ENCODE measurements around the gene C9orf72.
A peak's percentile ranks its signal among the peaks of the same experiment; 100 is the strongest.
"Not testable (repeated sequence)": the region's sequence is repeated elsewhere in the genome, so short reads cannot be mapped to it uniquely, and the experiment has no call there.

Gene C9orf72, protein sequence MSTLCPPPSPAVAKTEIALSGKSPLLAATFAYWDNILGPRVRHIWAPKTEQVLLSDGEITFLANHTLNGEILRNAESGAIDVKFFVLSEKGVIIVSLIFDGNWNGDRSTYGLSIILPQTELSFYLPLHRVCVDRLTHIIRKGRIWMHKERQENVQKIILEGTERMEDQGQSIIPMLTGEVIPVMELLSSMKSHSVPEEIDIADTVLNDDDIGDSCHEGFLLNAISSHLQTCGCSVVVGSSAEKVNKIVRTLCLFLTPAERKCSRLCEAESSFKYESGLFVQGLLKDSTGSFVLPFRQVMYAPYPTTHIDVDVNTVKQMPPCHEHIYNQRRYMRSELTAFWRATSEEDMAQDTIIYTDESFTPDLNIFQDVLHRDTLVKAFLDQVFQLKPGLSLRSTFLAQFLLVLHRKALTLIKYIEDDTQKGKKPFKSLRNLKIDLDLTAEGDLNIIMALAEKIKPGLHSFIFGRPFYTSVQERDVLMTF

DNA sequence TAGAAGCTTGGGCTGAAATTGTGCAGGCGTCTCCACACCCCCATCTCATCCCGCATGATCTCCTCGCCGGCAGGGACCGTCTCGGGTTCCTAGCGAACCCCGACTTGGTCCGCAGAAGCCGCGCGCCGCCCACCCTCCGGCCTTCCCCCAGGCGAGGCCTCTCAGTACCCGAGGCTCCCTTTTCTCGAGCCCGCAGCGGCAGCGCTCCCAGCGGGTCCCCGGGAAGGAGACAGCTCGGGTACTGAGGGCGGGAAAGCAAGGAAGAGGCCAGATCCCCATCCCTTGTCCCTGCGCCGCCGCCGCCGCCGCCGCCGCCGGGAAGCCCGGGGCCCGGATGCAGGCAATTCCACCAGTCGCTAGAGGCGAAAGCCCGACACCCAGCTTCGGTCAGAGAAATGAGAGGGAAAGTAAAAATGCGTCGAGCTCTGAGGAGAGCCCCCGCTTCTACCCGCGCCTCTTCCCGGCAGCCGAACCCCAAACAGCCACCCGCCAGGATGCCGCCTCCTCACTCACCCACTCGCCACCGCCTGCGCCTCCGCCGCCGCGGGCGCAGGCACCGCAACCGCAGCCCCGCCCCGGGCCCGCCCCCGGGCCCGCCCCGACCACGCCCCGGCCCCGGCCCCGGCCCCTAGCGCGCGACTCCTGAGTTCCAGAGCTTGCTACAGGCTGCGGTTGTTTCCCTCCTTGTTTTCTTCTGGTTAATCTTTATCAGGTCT, at the start of gene C9orf72:
Gene C9orf72 (minus strand): TSS at position 564 of the 716 bp plus-strand sequence. CDS start 6,361 bp downstream, outside the sequence.
- DNase-seq (ENCODE audit: low read depth, low spot score) = peak; percentile 16

- DNase-seq (ENCODE audit: low read depth, low spot score) = no peak
Observed at GRCh38 chr9:27622693-27623340, 49.5 kb upstream of the C9orf72 start.

GRCh38 chr9:27619743-27620142, 46.5 kb upstream of the C9orf72 start:
- no peak for DNase-seq (ENCODE audit: low read depth, low spot score)

- no peak for DNase-seq (ENCODE audit: low read depth, low spot score)
Observed at GRCh38 chr9:27618066-27618465, 44.8 kb upstream of the C9orf72 start.

- DNase-seq (ENCODE audit: low read depth, low spot score) = no peak
Observed at GRCh38 chr9:27614551-27614950, 41.3 kb upstream of the C9orf72 start.

DNA sequence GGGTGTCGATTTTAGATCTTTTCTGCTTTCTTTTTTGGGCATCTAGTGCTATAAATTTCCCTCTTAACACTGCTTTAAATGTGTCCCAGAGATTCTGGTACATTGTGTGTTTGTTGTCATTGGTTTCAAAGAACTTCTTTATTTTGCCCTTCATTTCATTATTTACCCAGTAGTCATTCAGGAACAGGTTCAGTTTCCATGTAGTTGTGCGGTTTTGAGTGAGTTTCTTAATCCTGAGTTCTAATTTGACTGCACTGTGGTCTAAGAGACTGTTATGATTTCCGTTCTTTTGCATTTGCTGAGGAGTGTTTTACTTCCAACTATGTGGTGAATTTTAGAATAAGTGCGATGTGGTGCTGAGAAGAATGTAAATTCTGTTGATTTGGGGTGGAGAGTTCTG, 38.8 kb upstream of the C9orf72 start:
- DNase-seq (ENCODE audit: low read depth, low spot score) = not testable (repeated sequence)

DNA sequence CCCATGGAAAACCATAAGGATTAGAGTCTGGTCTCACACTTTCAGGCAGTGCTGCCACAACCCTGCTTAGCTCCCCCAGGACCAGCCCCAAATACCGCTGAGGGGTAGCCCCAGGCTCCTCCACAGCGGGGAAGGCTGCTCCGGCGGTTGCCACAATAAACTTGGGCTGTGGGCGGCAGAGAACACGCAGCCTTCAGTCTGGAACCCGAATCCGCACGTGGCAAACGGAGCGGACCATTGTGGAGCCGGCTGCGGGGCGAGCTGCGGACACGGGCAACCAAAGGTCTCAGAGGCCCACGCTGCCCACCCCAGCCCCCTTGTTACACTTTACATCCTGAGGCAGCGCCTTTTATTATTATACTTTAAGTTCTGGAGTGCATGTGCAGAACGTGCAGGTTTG, 37.3 kb upstream of the C9orf72 start:
- no peak for DNase-seq (ENCODE audit: low read depth, low spot score)

DNA sequence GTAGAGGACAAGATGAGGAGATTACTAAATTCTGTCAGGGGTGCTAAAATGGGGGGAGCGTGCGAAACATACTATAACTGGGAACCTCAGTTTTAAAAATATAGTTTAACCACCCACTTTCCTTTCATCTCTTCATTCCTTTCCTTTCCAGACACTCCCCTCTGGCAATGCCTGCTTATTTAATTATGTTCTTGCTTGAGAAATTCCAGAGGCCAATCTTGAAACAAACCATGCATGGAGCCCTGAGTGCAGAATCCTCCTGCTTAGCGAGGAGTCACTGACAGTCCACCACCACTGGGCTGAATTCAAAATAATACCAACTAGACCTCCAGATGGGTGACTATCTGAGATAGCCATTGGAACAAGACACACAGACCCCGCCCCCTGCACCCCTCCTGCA, 29.7 kb upstream of the C9orf72 start:
- DNase-seq (ENCODE audit: low read depth, low spot score) = no peak

GRCh38 chr9:27602142-27602861, 29.0 kb upstream of the C9orf72 start:
- no peak for DNase-seq (ENCODE audit: low read depth, low spot score)

DNA sequence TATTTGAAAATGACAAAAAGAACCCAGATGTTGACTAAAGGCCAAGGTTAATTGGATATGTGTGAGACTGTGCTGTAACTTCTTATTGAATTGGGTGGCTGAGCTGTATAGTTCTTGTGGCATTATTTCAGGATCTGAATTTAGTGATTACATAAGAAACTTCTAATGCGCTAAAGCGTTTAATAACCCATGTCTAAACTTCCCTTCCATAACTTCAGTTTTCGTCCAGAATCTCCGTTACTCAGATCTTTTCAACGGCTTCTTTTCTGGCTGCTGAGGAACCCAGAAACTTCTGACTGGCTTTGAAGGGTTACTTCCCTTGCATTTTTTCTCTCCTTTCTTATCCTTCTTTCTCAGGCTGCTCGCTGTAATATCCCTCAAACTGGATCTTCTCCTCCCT, 28.1 kb upstream of the C9orf72 start:
- no peak for DNase-seq (ENCODE audit: low read depth, low spot score)

- DNase-seq (ENCODE audit: low read depth, low spot score) = no peak
Observed at GRCh38 chr9:27600256-27600655, 27.0 kb upstream of the C9orf72 start.

GRCh38 chr9:27599870-27600238, 26.6 kb upstream of the C9orf72 start:
- DNase-seq (ENCODE audit: low read depth, low spot score) = no peak

GRCh38 chr9:27599102-27599869, 26.0 kb upstream of the C9orf72 start:
- no peak for DNase-seq (ENCODE audit: low read depth, low spot score)

DNA sequence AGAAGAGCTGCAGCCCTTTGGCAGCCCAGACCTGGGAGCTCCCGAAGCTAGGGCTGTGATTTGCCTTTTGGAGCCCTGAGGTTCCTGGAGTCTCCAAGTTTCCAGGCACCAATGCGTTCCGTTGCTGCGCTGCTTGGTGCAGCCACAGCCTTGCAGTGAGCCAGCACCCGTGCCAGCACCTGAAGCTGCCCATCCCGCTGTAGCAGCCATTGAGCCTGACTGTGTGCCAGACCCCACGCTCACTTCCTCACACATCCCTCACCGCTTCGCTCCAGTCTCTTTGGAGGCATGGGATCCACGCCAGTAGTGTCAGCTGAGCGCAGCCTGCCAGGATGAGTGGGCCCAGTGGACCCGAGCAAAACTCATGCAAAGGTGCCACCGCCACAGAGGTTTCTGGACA, 22.5 kb upstream of the C9orf72 start:
- DNase-seq (ENCODE audit: low read depth, low spot score) = no peak

- DNase-seq (ENCODE audit: low read depth, low spot score) = no peak
Observed at GRCh38 chr9:27591672-27592071, 18.4 kb upstream of the C9orf72 start.

GRCh38 chr9:27591093-27591492, 17.8 kb upstream of the C9orf72 start:
- DNase-seq (ENCODE audit: low read depth, low spot score) = no peak

- DNase-seq (ENCODE audit: low read depth, low spot score) = no peak
Observed at GRCh38 chr9:27590651-27591050, 17.4 kb upstream of the C9orf72 start.

- DNase-seq (ENCODE audit: low read depth, low spot score) = no peak
Observed at GRCh38 chr9:27589462-27589861, 16.2 kb upstream of the C9orf72 start.

DNA sequence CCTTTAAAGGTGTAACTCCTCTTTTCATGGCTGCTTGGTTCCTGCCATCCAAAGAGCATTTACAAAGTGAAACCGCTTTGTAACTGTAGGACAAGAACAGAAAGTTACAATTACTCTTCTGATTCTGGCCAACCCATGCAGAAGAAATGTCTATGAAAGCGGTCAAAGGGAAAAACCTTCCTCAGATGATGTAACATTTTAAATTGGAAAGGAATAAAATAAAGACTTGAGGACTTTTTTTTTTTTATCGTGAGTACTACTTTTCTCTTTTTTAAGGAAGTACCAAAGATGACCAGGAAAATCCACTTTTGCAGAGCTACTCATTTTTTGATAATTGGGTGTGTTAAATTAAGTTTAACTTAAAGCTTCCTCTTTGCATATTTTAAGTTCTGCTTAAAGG, 13.0 kb upstream of the C9orf72 start:
- no peak for DNase-seq (ENCODE audit: low read depth, low spot score)

GRCh38 chr9:27584931-27585330, 11.7 kb upstream of the C9orf72 start:
- DNase-seq (ENCODE audit: low read depth, low spot score) = no peak

- no peak for DNase-seq (ENCODE audit: low read depth, low spot score)
Observed at GRCh38 chr9:27582794-27583193, 9.5 kb upstream of the C9orf72 start.
